HEK293 (cell line): ENCODE results near the gene CCNY.

ENCODE experiments used
- CTCF ChIA-PET: fragments of 350-600 bp; formaldehyde crosslinking; extraction: SDS; loops from one replicate; lab custom pipeline; 2021; ENCODE audit warnings: antibody characterized with exemption; lab: Yijun Ruan, JAX
- POLR2A ChIA-PET: fragments of 300-600 bp; formaldehyde crosslinking; extraction: SDS; loops from one replicate; lab custom pipeline; 2020; ENCODE audit warnings: antibody characterized with exemption, inconsistent platforms; lab: Yijun Ruan, JAX
- H3K27ac ChIP-seq: fragments of 200-500 bp; sonication (Bioruptor generic); 2 replicates; pipeline ENCODE4 v1.5.1; 2014; ENCODE audit warnings: low read depth, low read length, control low read depth, inconsistent platforms; ENCODE audit errors: extremely low read depth
- H3K36me3 ChIP-seq, 2 experiments: fragments of 200-500 bp in 1 of 2; sonication (Bioruptor generic) in 1 of 2; 1 replicate in 1 of 2; 2 replicates in 1 of 2; pipeline ENCODE4 v1.5.1; 2014 to 2017; ENCODE audit warnings: inconsistent platforms in 2 of 2, low read length in 2 of 2; ENCODE audit not compliant: control insufficient read depth in 2 of 2, insufficient read depth in 1 of 2
- H3K4me1 ChIP-seq: fragments of 200-500 bp; sonication (Bioruptor generic); 2 replicates; pipeline ENCODE4 v1.5.1; 2014; ENCODE audit warnings: mild to moderate bottlenecking, low read length, inconsistent platforms; ENCODE audit not compliant: control insufficient read depth, insufficient read depth
- H3K4me3 ChIP-seq: 2 replicates; pipeline ENCODE4 v1.5.1; 2011; ENCODE audit warnings: low read depth, mild to moderate bottlenecking, control low read depth, low read length, moderate library complexity
- H3K9me3 ChIP-seq: fragments of 200-500 bp; sonication (Bioruptor generic); 2 replicates; pipeline ENCODE4 v1.5.1; 2014; ENCODE audit warnings: low read depth, low read length, inconsistent platforms; ENCODE audit not compliant: control insufficient read depth, insufficient read depth
- BCL11A ChIP-seq: fragments of 450-650 bp; formaldehyde crosslinking; IDR thresholded peaks from 2 replicates; pipeline ENCODE4 v1.5.1; 2016; ENCODE audit warnings: low read depth, missing biosample characterization, missing genetic modification characterization
- BCL11B ChIP-seq: fragments of 450-650 bp; formaldehyde crosslinking; IDR thresholded peaks from 2 replicates; pipeline ENCODE4 v1.5.1; 2016; ENCODE audit warnings: low read depth, missing biosample characterization, missing genetic modification characterization
- CTCF ChIP-seq: fragments of 450-650 bp; formaldehyde crosslinking; IDR thresholded peaks from 2 replicates; pipeline ENCODE4 v1.5.1; 2016; ENCODE audit warnings: missing biosample characterization, missing genetic modification characterization
- GFI1B ChIP-seq: fragments of 450-650 bp; formaldehyde crosslinking; IDR thresholded peaks from 2 replicates; pipeline ENCODE4 v1.5.1; 2016; ENCODE audit warnings: missing biosample characterization, missing genetic modification characterization
- HOXD13 ChIP-seq: sonication (generic); formaldehyde crosslinking; IDR thresholded peaks from 2 replicates; pipeline ENCODE4 v1.8.0; 2022; ENCODE audit warnings: missing genetic modification reagents, borderline replicate concordance
- KLF10 ChIP-seq: fragments of 450-650 bp; IDR thresholded peaks from 2 replicates; pipeline ENCODE4 v1.5.1; 2018; ENCODE audit warnings: missing biosample characterization, mild to moderate bottlenecking, missing genetic modification characterization
- KLF9 ChIP-seq: fragments of 450-650 bp; formaldehyde crosslinking; IDR thresholded peaks from 2 replicates; pipeline ENCODE4 v1.5.1; 2016; ENCODE audit warnings: missing biosample characterization, missing genetic modification characterization, low read depth
- MYNN ChIP-seq: fragments of 450-650 bp; formaldehyde crosslinking; IDR thresholded peaks from 2 replicates; pipeline ENCODE4 v1.5.1; 2016; ENCODE audit warnings: missing biosample characterization, missing genetic modification characterization, borderline replicate concordance
- MZF1 ChIP-seq: fragments of 450-650 bp; formaldehyde crosslinking; IDR thresholded peaks from 2 replicates; pipeline ENCODE4 v1.5.1; 2017; ENCODE audit warnings: missing biosample characterization, missing genetic modification characterization, borderline replicate concordance
- OSR2 ChIP-seq: fragments of 450-650 bp; formaldehyde crosslinking; IDR thresholded peaks from 2 replicates; pipeline ENCODE4 v1.5.1; 2016; ENCODE audit warnings: missing biosample characterization, missing genetic modification characterization
- OVOL3 ChIP-seq: fragments of 450-650 bp; formaldehyde crosslinking; IDR thresholded peaks from 2 replicates; pipeline ENCODE4 v1.5.1; 2016; ENCODE audit warnings: missing biosample characterization, missing genetic modification characterization
- PBX3 ChIP-seq: sonication (generic); formaldehyde crosslinking; IDR thresholded peaks from 2 replicates; pipeline ENCODE4 v1.8.1; 2022; ENCODE audit warnings: mild to moderate bottlenecking, moderate library complexity, missing genetic modification reagents
- SALL2 ChIP-seq: fragments of 450-650 bp; formaldehyde crosslinking; IDR thresholded peaks from 2 replicates; pipeline ENCODE4 v1.5.0; 2017; ENCODE audit warnings: missing biosample characterization, mild to moderate bottlenecking, missing genetic modification characterization, borderline replicate concordance
- SP7 ChIP-seq: fragments of 450-650 bp; formaldehyde crosslinking; IDR thresholded peaks from 2 replicates; pipeline ENCODE4 v1.5.1; 2016; ENCODE audit warnings: missing biosample characterization, missing genetic modification characterization
- TCF7L2 ChIP-seq: IDR thresholded peaks from 2 replicates; pipeline ENCODE4 v1.6.1; 2011; ENCODE audit warnings: low read depth, mild to moderate bottlenecking, inconsistent platforms, low read length, moderate library complexity, borderline replicate concordance
- ZBTB21 ChIP-seq: fragments of 450-650 bp; formaldehyde crosslinking; IDR thresholded peaks from 2 replicates; pipeline ENCODE4 v1.5.1; 2017; ENCODE audit warnings: missing biosample characterization, missing genetic modification characterization
- ZBTB26 ChIP-seq: fragments of 450-650 bp; formaldehyde crosslinking; optimal IDR thresholded peaks from 2 replicates; pipeline ENCODE3; 2016; ENCODE audit warnings: missing biosample characterization, mild to moderate bottlenecking, missing genetic modification characterization
- ZBTB48 ChIP-seq: fragments of 450-650 bp; formaldehyde crosslinking; IDR thresholded peaks from 2 replicates; pipeline ENCODE4 v1.5.1; 2016; ENCODE audit warnings: missing biosample characterization, missing genetic modification characterization
- ZBTB8A ChIP-seq: fragments of 450-650 bp; formaldehyde crosslinking; IDR thresholded peaks from 2 replicates; pipeline ENCODE4 v1.5.1; 2016; ENCODE audit warnings: missing biosample characterization, missing genetic modification characterization
- ZEB2 ChIP-seq: fragments of 450-650 bp; formaldehyde crosslinking; IDR thresholded peaks from 2 replicates; pipeline ENCODE4 v1.5.1; 2016; ENCODE audit warnings: missing biosample characterization, missing genetic modification characterization
- ZNF18 ChIP-seq: fragments of 450-650 bp; formaldehyde crosslinking; IDR thresholded peaks from 2 replicates; pipeline ENCODE4 v1.5.1; 2016; ENCODE audit warnings: missing biosample characterization, missing genetic modification characterization
- ZNF19 ChIP-seq: fragments of 450-650 bp; formaldehyde crosslinking; IDR thresholded peaks from 2 replicates; pipeline ENCODE4; 2016; ENCODE audit warnings: missing biosample characterization, missing genetic modification characterization, low read depth
- ZNF266 ChIP-seq: fragments of 450-650 bp; formaldehyde crosslinking; IDR thresholded peaks from 2 replicates; pipeline ENCODE4 v1.5.1; 2016; ENCODE audit warnings: missing biosample characterization, missing genetic modification characterization, low read depth
- ZNF433 ChIP-seq: fragments of 450-650 bp; formaldehyde crosslinking; IDR thresholded peaks from 2 replicates; pipeline ENCODE4 v1.5.1; 2016; ENCODE audit warnings: missing biosample characterization, missing genetic modification characterization, low read depth
- ZNF473 ChIP-seq: fragments of 450-650 bp; formaldehyde crosslinking; IDR thresholded peaks from 2 replicates; pipeline ENCODE4 v1.5.1; 2017; ENCODE audit warnings: missing biosample characterization, missing genetic modification characterization
- ZNF510 ChIP-seq: fragments of 450-650 bp; formaldehyde crosslinking; IDR thresholded peaks from 2 replicates; pipeline ENCODE4 v1.5.1; 2018; ENCODE audit warnings: mild to moderate bottlenecking, missing genetic modification characterization, missing biosample characterization; ENCODE audit not compliant: insufficient replicate concordance
- ZNF561 ChIP-seq: fragments of 450-650 bp; IDR thresholded peaks from 2 replicates; pipeline ENCODE4 v1.5.1; 2018; ENCODE audit warnings: missing biosample characterization, missing genetic modification characterization, borderline replicate concordance
- ZNF623 ChIP-seq: fragments of 450-650 bp; formaldehyde crosslinking; IDR thresholded peaks from 2 replicates; pipeline ENCODE4 v1.5.1; 2016; ENCODE audit warnings: missing biosample characterization, missing genetic modification characterization
- ZNF624 ChIP-seq: fragments of 450-650 bp; formaldehyde crosslinking; IDR thresholded peaks from 2 replicates; pipeline ENCODE4 v1.5.1; 2017; ENCODE audit warnings: missing biosample characterization, missing genetic modification characterization
- ZNF660 ChIP-seq: fragments of 450-650 bp; IDR thresholded peaks from 2 replicates; pipeline ENCODE4 v1.5.1; 2018; ENCODE audit warnings: missing biosample characterization, mild to moderate bottlenecking, missing genetic modification characterization
- ZNF677 ChIP-seq: fragments of 450-650 bp; IDR thresholded peaks from 2 replicates; pipeline ENCODE4 v1.5.0; 2018; ENCODE audit warnings: missing biosample characterization, mild to moderate bottlenecking, missing genetic modification characterization, moderate library complexity
- ZNF692 ChIP-seq: fragments of 450-650 bp; formaldehyde crosslinking; IDR thresholded peaks from 2 replicates; pipeline ENCODE4 v1.5.1; 2016; ENCODE audit warnings: missing biosample characterization, missing genetic modification characterization
- ZNF747 ChIP-seq: fragments of 450-650 bp; formaldehyde crosslinking; IDR thresholded peaks from 2 replicates; pipeline ENCODE4 v1.5.1; 2016; ENCODE audit warnings: missing biosample characterization, missing genetic modification characterization
- ZXDB ChIP-seq: fragments of 450-650 bp; formaldehyde crosslinking; IDR thresholded peaks from 2 replicates; pipeline ENCODE4 v1.5.1; 2016; ENCODE audit warnings: missing biosample characterization, missing genetic modification characterization

CCNY gene

GRCh38 chr10:35433851-35434426 lies 97.6 kb downstream of the CCNY start:
- peaks cover 25% of the 10 kb centered on the region for H3K4me1 ChIP-seq
- TF ChIP-seq SALL2 (tag by site-specific recombination) (no peak), SP7 (tag by site-specific recombination) (peak; percentile 45; the same call in 1 of the 2 replicates), ZNF561 (tag by site-specific recombination) (no peak), ZBTB8A (peak; percentile 45), TCF7L2 (no peak), ZNF623 (tag by site-specific recombination) (no peak), ZBTB21 (tag by site-specific recombination) (no peak), OVOL3 (tag by site-specific recombination) (no peak), ZNF18 (no peak), ZBTB48 (tag by site-specific recombination) (no peak), ZBTB26 (no peak), ZNF624 (tag by site-specific recombination) (no peak), ZNF660 (tag by site-specific recombination) (no peak), KLF10 (tag by site-specific recombination) (no peak), ZNF473 (no peak), BCL11A (no peak), OSR2 (tag by site-specific recombination) (peak; percentile 61; the same call in 1 of the 2 replicates), KLF9 (tag by site-specific recombination) (no peak), HOXD13 (no peak), CTCF (tag by site-specific recombination) (no peak), ZNF19 (tag by site-specific recombination) (no peak), ZXDB (tag by site-specific recombination) (peak; percentile 52; the same call in 1 of the 2 replicates), ZNF677 (tag by site-specific recombination) (no peak), MYNN (tag by site-specific recombination) (no peak), PBX3 (CRISPR knock-in tag) (no peak), ZNF747 (tag by site-specific recombination) (no peak), BCL11B (no peak), GFI1B (tag by site-specific recombination) (no peak), ZNF433 (tag by site-specific recombination) (no peak), ZNF510 (tag by site-specific recombination) (no peak), MZF1 (peak; percentile 98), ZNF266 (tag by site-specific recombination) (no peak), ZEB2 (0 out of 2 replicates have a peak, but pooled peaks have one; percentile 28), ZNF692 (tag by site-specific recombination) (no peak)

More at GRCh38 chr10:35433851-35434426, 97.6 kb downstream of the CCNY start:
- H3K36me3 ChIP-seq, result no peaks in the 10 kb centered on the region
- H3K9me3 ChIP-seq, result no peaks in the 10 kb centered on the region
- POLR2A ChIA-PET, result no interaction called here
- CTCF ChIA-PET, result no interaction called here
- H3K4me3 ChIP-seq, result no peak overlapping the region
- peak overlapping the region; percentile 21; the same call in 1 of the 2 replicates for H3K27ac ChIP-seq
